DMS53 treated with DMSO at 0.1 percent for 48 hours (cell line): Measurements from ENCODE around the gene DDB1.

Experiments used
- DNase-seq: peaks from one replicate; lab custom pipeline; 2025; ENCODE audit not compliant: unreplicated experiment; lab: John Stamatoyannopoulos, UW

Gene DDB1

DNA sequence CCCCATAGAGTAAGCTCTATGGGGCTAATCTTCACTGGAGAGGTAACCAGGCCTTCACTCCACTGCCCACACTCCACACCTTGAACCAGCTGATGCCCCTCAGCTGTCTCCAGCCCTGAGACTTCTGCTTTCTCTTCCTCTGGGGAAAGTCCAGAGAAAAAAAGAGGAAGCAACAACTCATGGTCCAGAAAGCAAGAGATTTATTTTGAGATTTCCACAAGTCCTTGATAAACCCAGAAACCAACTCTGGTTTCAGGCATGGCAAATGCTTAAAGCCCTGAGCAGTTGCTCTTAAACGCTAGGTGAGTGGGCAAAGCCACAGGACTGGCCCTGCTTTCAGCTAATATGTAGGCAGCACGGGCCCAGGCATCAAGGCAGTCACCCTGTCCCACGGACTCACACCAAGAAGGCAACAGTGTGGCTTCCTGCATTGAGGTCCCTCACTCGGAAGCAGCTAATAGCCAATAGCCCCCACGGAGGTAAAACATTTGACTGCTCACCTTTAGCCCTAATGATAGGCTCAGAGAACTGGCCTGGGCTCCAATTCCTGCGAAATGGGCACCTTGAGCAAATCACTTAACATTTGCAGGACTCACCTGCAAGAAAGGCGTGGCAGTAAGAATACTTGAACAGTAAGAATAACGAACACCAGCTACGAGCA, 24.5 kb upstream of the DDB1 start:
- DNase-seq = no peak

DNA sequence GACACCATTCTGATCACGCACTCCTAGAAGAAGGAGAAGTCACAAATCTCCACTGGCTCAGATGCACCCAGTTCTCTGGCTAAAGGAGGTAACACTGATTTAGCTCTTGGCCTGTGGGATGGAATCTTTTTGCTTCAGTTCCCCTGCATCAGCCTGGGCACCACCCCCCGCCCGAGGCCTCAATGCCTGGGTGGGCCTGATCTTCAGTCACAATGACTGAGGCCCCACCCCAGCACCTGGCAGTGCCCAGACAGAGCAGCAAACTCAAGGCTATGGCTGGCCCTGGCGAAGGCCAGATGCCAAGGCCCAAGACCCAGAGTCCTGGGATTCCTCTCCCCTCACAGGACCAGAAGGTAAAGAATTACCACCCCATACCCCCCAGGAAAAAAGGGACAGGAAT, 23.8 kb upstream of the DDB1 start:
- no peak for DNase-seq

DNA sequence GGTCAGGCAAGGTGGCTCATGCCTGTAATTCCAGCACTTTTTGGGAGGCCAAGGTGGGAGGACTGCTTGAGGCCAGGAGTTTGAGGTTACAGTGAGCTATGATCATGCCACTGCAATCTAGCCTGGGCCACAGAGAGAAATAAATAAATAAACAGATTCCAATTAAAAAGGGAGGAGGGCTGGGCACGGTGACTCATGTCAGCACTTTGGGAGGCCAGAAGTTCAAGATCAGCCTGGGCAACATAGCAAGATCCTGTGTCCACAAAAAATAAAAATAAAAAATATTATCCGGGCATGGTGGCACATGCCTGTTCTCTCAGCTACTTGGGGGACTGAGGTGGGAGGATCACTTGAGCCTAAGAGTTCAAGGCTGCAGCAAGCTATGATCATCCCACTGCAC, 21.3 kb upstream of the DDB1 start:
- no peak for DNase-seq

DNA sequence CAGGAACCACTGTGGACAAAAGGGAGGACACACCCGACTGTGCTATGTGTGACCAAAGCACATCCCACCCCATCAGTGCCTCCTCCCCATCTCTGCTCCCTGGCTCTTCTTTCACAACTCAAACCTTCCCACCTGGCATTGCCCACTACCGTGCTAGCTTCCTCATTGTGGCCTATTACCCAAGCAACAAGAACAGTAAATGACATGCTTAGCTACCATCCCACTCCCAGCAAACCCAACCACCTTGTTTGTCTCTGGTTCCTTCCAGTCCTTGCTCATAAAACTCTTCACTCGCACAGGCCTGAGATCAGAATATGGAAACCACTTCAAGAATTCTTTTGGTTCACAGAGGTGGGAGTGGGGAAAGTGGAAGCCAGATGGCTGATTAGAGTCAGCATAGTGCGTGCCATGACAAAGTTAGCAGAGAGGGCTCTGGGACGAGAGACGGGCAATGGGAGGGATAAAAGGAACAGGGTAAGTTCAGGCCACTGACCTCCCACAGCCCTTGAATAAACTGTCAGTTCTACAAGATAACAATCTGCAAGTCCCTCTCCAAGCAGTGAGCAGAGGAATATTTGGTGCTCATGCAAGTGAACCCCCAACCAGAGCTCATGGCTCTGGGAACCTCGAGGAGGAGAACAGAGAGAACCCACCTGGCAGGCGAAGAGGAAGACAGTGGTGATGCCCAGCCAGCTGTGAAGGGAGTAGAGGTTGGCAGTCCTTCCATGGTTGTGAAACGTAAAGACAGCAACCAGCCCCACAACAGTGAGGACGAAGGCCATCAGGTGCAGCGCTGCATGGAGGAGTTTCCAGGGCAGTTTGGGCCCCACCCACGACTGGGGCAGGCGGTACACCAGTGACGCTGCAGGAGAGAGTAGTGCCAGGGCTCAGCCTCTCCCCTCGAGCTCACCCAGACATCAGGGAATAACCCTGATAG, 20.5 kb upstream of the DDB1 start:
- no peak for DNase-seq

DNA sequence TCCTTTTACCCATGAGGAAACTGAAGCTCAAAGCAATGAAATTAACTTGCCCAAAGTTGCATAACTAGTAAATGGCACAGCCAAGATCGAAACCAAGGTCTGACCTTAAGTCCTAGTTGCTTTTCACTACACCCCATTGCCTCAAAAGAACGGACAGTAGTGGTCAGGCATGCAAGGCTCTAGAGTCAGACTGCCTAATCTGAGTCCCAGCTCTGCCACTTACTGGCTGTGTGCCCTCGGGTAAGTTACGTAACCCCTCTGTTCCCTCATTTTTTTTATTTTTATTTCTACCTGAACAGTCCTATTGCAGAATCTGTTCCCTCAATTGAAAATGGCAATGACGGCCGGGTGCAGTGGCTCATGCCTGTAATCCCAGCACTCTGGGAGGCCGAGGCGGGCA, 19.1 kb upstream of the DDB1 start:
- DNase-seq = no peak

DNA sequence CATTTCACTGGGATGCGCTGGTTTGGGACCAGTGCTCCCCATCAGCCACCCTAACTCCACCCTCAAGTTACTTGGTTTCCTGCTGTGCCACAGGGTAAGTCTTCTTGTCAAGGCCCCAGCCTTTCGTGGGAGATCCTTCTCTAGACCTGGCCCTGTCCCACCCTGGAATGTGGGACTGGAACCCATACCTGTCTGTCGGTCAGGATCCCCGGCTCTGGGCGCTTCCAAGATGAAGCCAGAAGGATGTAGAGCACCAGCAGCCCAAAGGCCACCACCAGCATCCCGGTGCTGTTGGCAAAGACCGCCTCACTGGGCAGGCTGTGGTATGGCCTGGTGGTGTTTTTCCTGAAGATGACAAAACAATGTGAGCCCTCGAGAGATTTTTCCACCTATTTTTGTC, 17.9 kb upstream of the DDB1 start:
- DNase-seq = no peak

DNA sequence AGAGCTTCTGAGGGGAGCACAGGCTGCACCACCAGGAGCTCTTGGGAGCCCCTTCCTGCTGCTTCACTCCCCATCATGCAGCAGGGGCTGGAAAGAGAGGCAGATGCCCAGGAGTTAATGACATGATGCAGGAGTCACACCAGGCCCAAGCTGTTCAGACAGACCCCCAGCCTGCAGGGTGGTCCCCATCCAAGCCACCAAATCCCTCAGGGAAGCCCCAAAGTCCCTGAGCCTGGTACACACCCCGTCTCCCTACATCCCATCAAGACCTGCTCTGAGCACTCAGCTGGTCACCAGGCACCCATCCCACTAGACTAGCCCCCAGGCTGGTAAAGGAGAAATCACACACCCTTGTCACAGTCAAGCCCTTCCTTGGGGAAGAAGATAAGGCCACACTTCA, 17.4 kb upstream of the DDB1 start:
- no peak for DNase-seq

DNA sequence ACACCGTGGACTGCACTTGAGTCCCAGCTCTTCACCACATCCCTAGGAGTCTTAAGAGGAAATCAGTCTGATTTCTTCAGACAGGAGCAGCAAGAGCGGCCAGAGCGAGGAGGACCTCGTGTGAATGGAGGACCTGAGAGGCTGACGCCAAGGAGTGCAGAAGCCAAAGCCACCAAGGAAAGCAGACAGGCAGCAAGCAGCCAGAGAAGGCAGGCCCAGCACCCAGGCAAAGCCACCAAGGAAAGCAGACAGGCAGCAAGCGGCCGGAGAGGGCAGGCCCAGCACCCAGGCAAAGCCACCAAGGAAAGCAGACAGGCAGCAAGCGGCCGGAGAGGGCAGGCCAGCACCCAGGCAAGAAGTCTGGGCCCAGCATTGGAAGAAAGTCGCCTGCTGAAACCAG, 17.0 kb upstream of the DDB1 start:
- no peak for DNase-seq

DNA sequence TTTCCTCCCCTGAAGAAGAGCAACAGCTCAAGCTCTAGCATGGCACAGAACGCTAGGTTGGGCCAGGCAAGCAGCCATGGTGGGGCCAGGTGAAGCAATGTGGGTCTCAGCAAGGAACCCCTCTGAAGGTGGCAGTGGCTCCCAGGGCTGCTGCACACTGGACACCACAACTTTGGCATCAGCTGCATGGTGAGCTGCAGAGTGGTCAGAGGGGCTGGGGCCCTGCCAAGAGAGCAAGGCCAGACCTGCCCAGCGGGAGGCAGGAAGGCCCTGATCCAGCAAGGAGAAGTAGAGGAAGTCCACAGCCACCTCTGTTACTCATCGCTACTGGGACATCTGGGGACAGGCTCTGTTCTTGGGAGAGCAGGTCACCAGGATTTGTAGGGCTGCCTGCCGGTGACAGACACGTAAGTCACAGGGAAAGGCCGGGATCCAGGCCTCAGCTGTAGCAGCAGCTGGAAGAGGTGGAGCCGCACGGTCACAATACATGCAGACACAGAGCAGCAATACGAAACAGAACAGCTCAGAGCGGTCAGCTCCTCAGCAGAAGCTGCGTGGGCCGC, 16.4 kb upstream of the DDB1 start:
- no peak for DNase-seq

DNA sequence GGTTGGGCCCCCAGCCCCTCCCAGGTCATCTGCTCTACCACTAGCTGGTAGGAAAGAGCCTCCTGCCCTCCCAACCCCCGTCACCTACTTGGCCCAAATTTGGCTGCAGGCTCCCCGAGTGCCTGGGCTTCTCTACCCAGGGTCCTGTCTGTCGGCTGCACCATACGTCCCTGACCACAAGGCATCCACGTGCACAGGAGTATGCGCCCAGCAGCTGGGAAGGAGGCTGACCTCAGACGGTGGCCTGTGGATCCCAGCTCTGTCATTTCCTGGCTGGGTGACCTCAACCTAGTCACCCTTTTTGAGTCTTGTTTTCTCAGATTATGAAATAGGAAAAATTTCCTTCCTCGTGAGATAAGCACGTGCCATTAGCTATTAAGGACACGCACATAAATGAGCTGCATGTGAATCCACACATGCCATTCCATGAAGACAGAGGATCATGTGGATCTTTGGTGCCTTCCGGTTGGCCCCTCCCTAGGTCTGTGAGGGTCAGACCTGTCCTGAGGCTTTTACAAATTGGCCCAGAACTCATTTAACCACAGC, 15.1 kb upstream of the DDB1 start:
- DNase-seq = no peak

DNA sequence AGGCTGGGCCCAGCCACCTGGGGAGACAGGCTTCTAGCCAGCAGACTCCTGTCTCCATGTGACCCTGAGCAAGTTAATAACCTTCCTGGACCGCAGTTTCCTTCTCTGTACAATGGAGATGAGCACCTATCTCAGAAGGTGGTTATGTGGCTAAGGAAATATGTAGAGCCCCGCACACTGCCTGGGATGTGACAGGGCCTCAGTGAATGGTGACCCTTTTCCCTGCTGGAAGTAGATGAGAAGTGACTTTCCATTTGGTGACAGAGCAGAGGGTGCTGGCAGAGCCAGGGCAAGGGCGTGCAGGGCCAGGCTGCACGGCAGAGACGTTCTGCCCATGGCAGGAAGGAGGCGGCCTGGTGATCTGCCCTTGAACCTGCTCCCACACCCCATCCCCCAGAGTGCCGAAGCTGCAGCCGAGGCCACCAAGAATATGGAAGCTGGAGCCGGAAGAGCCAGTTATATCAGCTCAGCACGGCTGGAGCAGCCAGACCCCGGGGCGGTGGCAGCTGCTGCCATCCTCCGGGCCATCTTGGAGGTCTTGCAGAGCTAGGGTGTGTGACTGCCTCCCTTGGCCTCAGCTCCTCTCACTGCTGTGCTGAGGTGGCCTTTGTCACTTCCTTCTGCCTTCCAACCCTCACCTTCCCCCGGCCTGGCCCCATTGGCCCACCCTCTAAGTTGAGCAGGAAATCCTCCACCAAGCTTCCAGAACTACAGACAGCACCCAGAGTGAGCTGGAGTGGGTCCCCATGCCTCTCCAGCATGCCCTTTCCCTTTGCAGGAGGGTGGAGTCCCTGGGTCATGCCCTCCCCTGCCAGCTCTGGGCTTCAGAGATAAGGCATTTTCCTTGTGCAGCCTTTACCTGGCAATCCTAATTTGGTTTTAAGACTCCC, 13.3 kb upstream of the DDB1 start:
- no peak for DNase-seq

DNA sequence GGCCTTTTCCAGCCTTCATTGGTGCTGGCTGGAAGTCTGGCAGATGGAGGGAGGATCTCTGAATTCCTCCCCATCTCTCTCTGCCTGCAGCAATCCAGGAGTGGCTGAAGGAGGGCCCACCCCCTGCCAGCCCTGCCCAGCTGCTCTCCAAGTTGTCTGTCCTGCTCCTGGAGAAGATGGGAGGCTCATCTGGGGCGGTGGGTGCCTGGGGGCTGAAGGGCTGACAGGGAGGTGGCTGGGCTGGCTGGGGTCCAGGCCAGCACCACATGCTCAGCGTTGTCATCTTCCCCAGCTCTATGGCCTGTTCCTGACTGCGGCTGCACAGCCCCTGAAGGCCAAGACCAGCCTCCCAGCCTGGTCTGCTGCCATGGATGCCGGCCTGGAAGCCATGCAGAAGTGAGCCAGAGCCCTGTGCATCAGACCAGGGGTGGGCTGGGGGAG, 12.3 kb upstream of the DDB1 start:
- DNase-seq = no peak

DNA sequence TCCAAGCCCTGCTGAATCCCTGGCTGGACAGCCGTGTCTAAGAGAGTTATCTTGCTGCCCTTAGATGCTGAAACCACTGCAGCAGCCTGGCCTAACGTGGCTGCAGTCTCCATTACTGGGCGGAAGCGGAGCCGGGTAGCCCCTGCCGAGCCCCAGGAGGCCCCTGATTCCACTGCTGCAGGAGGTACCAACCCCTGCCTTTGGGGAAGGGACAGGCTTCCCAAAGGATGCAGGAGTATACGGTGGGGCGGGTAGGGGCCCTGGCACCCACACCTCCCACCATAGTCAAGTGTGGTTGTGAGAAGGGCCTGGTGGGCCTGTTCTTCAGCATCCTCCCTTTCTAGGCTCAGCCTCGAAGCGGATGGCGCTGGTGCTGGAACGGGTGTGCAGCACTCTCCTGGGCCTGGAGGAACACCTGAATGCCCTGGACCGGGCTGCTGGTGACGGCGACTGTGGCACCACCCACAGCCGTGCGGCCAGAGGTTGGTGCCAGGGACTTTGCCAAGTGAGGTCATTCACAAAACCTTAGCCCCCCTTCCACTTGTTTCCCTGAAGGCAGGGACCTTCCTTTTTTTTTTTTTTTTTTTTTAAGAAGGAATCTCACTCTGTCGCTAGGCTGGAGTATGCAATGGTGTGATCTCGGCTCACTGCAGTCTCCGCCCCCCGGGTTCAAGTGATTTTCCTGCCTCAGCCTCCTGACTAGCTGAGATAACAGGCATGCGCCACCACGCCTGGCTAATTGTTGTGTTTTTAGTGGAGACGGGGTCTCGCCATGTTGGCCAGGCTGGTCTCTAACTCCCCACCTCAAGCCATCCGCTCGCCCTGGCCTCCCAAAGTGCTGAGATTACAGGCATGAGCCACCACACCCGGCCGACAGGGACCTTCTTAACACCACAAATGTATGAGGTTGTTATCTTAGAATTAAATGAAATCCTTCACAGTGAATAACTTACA, 11.2 kb upstream of the DDB1 start:
- no peak for DNase-seq

DNA sequence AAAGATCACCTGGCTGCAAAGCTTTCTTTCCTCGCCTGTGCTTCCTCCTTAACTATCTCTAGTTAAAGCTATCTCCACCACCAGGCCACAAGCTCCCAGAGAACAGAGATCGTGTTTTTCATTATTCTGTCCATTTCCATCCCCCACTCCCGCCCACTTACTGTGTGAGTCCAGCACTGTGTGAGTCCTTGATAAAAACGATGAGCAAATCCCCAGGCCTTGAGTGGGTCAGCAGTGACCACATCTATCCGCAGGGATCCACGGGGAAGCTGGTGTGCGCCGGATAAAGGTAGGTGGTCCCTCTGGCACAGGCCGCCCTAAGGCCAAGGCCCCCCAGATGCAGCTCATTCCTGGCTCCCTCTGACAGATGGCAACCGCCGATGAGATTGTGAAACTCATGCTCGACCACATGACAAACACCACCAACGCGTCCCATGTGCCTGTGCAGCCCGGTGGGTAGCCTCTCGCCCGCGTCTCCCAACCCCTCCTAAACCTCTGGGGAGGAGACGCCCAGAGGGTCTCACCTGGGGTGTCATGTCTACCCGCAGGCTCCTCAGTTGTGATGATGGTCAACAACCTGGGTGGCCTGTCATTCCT, 9.4 kb upstream of the DDB1 start:
- DNase-seq = no peak

DNA sequence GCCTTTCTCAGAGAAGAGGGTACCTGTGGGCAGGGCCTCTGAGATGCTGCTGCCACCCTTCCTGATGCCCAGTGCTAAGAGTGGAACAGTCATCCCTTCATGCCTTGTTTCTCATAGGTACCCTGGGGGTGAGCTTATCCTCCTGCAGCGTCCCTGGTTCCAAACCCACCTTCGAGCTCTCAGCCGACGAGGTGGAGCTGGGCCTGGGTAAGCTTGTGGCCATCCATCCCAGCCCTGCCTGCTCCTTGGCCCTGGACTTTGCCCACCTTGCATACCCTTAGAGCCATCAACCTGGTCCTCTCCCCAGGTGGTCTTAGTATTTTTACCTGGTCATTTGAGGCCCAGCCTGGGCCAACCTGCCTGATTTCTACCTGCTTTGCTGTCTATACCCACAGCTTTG, 8.8 kb upstream of the DDB1 start:
- no peak for DNase-seq

DNA sequence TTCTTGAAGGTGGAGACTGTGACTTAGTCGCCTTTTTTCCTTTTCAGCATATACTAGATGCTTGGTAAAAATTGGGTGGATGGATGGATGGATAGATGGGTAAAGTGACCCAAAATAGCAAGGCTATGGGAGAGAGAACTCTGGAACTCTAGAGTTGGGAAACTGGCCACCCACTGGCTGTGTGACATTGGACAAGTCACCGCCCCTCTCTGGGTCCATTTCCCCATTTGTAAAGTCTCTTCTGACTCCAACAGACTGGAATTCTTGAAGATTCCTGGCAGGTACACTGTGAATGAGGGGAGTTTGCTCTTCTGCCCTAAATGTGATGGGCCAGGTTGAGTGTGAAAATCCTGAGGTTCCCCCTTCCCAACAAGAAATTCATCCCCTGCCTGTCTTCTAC, 8.1 kb upstream of the DDB1 start:
- DNase-seq = no peak

DNA sequence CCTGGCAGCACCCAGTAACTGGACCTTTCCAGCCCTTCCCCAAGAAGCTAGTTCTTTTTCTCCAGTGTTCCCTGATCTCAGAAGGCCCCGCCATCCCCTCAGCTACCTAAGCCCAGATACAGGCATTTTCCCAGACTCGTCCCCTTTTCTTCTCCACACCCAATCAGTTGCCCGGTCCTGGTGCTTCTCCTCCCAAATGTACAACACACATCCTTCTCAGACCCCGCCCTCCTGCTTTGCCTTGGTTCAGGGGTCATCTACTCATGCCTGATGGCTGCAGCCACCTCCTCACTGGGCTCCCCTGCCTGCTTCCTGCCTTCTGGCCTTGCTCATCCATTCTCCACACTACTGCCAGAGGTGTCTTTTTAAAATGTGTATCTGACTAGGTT, 6.6 kb upstream of the DDB1 start:
- no peak for DNase-seq

DNA sequence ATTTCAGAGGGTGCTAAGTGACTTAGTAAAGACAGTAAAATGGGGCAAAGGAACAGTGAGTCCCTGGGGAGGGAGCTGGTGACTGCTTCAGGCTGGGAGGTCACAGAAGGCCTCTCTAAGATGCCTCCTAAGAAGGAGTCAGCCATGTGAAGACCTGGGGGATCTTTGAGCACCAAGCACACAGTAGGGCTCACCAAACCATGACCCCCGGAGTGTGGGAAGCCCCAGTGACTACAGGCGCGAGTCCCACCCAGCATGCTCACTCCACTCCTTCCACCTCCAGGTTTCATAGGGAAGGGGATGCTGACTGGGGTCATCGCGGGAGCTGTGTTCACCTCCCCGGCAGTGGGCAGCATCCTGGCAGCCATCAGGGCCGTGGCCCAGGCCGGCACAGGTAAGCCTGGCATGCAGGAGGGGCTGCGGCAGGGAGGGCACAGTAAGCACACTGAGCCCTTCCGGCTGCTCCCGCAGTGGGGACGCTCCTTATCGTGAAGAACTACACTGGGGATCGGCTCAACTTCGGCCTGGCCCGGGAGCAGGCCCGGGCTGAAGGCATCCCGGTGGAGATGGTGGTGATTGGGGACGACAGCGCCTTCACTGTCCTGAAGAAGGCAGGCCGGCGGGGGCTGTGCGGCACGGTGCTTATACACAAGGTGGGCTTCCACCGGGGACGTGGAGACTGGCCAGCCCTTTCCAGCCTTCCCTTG, 6.0 kb upstream of the DDB1 start:
- DNase-seq = no peak
